Dermis microvascular lymphatic vessel endothelial cell (primary cell): ENCODE data around the gene CSTB. TPM values are rescaled to one million over a fixed set of nuclear protein-coding genes. Genes with fewer than 3 reads are reported as not detected.

ENCODE experiments used
- DNase-seq, 2 donors: peaks; one replicate each; pipeline versions ENCODE4 v3.0.0 to v3.0.0-alpha.2; 2010; ENCODE audit warnings: low read depth in 2 of 2
- total RNA-seq: library from RNA; depleted of rRNA; stranded (reverse); fragments of >200 nt; gene quantifications from 2 replicates; pipeline ENCODE4 v1.2.1, GENCODE V29; 2014

Gene CSTB
- total RNA-seq, 1 donor from 2014 or later: 15.4 TPM

DNA sequence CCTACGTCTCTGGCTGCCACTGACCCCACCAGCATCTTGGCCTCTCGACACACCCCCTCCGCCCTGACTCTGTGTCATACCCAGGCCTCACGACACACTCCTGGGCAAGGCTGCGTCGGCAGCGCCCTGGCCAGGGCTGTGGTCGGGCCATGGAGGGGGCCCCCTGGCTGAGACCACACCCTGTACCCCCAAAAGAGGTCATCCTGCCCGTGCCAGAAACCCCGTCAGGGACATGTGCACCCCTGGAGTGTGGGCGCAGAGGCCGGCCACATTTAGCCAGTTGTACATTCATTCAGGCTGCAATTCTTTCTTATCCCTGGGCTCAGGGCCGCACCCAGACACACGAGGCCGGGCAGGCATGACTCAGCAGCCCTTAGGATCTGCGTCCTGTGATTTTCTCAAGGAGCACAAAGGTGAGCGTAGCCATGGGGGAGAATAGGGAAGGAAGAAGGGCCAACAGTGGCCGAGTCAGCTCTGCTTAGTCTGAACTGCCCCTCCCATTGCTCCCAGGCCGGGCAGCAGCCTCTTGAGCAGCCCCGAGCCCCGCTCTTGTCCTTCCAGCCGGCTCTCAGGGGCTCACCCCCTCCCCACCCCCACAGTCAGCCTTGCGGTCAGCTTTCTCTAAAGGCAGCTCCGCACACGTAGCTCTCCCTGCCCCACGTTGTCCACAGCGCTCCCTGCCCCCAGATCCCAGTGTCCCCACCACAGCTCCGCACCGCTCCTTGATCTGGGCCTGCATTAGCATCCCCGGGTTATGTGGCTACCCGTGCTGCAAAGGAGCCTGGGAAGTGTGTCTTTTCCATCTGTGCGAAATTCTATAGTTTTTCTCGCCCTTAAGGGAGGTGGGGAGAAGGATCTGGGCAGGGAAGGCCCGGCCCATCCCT, 7.9 kb downstream of the CSTB start:
- peak in 1 of 2 donors; percentile 43 for DNase-seq

DNA sequence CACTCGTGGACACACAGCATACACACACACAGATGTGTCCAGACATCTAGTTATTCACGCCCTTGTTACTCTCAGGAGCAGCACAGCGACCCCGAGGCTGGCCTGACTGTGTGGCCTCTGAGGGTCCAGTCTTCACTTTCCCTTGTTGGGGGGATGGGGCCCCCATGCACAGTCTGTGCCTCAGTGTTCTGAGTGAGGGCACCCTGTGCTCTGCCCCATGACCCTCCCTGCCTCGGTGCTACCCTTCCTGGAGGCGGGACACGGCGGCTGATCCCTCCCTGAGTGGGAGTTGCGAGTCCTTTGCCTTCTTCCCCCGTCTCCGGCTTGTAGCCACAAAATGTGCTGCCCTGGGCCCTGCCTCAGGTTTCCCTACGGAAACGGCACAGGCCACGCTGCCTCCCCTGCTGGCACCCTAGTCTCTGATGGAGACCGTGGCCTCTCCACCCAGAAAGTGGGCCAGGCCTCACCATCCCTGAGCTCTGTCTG, 8.6 kb downstream of the CSTB start:
- no peak for DNase-seq

DNA sequence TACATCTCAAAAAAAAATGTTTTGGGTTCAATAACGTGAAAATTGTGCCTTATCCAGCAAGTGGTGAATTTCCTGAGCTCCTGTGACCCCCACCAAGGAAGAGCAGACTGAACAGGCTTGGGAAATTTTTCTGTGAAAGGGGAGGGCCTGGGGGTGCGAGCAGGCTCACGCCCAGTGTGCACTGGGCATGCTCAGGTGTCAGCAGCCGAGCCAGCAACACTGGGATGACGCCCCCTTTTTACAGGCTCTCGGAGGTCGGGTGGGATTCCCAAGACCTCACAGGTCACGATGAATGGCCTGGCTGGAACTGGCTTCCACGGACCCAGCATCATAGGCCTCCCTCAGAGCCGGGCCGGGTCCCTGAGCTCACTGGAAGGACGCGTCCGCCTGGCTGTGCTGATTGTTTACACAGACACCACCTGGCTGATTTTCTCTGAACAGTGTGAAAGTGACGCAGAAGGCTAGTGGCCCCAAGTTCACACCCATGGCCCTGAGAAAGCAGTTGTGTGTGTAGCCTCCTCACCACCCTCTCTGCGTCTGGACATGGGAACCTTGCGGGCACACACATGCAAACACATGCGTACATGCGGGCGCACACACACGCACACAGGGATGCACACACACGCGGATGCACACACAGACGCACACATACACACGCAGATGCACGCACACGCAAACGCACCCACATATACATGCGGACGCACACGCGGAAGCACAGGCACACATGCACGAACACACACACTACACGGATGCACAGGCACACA, 9.2 kb downstream of the CSTB start:
- no peak for DNase-seq

DNA sequence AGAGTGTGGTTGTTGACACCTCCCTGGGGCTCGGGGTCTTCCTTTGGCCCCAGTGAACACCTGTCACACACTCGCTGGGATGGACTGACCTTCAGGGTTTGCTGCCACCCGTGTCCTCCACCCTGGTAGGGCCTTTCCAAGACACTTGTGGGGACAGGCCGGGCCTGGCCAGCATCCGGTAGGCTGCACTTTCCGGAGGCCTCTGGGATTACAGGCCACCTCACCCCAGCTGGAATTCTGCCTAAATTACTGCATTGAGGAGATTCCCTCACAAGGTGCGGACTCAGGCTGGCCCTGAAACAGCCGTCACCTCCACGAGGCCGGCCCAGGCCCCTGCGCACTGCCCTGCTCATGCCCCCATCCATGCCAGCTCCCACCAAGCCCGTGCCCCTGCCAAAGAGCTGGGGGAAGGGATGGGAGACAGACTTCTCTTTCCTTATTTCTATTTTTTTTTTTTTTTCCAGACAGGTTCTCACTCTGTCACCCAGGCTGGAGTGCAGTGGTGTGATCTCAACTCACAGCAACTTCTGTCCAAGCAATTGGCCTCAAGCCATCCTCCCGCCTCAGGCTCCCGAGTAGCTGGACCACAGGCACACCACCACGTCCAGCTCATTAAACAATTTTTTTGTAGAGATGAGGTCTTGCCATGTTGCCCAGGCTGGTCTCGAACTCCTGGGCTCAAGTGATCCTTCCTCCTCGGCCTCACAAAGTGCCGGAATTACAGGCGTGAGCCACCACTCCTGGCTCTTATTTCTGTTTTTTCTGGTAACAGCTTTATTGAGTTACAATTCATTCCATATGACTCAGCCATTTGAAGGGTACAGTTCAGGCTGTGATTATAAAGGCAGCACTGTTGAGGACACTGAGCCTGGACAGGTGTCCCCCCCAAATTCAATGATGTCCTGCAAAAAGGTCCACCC, 11.3 kb downstream of the CSTB start:
- DNase-seq: no peak

DNA sequence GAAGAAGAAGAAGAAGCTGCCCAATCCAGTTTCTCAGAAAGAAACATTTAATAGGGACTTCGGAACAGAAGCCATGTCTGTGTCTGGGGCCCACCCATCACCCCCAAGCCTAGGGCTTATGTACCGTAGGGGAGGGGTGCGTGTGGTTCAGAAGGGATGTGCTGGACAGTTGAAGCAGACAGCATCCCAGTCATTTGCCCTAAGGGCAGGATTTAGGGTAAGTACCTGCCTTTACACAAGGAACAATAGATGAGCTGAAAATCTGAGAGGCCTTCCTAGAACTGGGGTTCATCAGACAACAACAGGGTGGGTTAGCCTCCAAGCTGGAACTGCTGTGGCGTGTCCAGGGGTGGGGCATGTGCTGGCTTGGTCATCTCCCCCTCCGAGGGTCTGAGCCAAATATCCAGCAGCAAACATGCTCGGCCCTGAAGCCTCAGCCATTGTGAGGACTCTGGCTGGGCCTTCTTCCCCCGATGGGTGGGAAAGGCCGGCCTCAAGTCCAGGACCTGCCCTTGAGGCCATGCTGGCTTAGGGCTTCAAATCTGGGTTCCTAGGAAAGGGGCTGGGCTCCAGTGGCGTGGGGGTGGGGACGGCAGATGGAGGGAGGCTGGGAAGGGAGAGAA, 12.1 kb downstream of the CSTB start:
- no peak for DNase-seq

DNA sequence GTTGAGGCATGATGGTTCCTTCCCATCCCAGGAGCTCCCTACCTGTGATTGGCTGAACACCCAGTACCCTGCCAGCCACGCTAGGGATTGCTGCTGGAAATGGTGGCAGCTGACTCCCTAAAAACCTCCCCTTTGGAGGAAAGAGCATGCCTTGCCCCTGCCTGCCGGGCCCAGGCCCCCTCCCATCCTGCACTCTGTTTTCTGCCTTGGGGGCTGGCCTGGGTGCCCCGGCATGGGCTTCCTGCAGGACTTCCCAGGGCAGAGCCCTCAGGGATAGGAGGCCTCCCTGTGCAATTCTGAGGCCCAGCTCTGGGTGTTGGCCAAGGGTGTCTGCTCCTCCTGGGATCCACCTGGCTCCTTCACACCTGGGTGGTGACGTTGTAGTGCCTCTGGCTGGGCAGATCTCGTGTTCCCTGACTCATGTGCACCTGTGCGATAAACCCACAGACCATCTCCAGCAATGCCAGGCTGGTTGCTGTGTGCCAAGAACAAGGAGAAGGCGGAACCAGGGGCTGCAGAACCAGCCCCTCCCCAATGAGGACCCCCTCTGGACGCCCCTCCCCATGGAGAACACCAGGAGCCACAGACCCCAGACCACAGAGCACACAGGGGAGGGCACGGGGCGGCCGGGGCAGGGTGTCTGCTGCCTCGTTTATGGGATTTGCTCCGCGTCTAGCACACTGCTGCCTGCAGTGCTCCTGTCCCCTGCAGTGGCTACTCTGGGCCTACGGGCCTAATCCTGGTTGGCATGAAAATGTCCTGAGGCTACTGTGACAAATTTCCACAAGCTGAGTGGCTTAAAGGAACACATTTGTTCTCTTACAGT, 13.6 kb downstream of the CSTB start:
- no peak for DNase-seq

DNA sequence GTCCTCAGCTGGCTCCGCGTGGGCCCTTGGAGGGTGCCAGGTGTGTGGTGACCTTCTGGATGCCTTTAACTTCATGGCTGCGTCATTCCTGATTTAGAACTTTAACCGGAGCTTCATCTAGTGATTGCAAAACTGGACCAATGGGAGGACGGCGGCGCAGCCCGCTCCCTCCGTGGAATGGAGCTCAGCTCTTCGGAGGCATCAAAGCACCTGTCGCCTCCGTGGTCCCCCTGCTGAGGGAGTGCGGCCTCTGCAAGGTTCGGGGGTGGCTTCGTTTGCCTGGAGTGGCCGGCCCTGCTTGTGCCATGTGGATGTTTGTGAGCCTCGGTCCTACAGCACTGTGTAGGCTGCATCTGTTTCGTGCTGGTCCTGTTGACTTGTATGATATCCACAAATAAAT, 14.2 kb downstream of the CSTB start:
- DNase-seq: no peak

DNA sequence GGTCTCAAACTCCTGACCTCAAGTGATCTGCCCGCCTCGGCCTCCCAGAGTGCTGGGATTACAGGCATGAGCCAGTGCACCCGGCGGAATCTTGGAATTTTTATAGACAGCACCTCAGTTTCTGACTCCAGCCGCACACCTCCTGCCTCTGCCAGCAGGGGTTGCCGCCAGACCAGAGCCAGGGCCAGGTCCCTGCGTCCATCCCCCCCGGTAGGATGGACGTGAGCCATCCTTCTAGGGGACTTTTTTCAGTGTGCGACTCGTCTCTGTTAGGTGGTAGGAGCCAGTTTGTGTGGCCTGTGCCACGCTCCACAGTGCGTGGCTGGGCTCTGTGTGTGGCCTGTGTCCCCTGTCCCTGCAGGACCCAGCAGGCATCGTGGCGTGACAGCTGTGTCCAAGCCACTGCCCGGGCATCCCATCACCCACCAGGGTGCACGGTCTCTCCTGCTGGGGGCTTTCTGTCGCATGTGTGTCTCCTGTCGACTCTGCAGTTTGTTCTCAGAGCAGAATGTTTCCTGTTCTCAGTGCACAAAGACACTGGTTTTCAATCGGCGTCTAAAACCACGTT, 15.6 kb downstream of the CSTB start:
- no peak for DNase-seq

DNA sequence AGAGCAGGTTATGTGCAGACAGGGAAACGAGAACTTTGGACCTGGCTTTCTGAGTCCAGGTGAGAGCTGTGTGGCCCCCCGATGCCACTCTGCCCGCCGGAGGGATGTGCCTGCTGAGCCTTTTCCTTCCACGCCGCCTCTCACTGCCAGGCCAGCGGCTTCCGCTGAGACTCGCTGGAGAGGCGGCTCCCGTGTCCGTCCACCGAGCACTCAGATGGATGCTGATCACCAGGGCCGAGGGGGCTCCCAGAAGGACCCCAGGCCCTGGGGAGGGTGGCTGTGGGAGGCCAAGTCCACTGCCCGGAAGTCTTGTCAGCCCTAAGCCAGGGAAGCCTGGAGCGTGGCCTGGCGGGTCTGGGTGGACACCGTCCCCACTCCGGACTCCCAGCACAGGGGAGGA, 16.5 kb downstream of the CSTB start:
- DNase-seq: no peak

DNA sequence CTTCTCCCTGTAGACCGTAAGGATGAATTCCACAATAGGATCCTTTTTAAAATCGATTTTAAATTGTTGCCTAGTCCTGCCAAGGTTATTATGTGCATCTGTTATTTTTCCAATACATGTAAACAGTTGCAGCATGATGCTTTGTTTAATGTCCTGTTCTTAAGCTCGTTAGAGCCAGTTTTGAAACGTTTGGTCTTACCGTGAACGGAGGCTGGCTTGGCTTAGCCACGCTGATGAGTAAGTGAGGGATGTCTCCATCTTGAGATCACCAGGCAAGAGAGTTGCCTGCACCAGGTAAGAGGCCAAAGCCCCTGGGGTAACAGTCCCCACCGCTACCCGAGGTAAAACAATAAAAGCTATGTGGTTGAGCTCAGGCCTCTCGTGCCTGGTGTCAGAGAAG, 17.3 kb downstream of the CSTB start:
- DNase-seq: no peak

DNA sequence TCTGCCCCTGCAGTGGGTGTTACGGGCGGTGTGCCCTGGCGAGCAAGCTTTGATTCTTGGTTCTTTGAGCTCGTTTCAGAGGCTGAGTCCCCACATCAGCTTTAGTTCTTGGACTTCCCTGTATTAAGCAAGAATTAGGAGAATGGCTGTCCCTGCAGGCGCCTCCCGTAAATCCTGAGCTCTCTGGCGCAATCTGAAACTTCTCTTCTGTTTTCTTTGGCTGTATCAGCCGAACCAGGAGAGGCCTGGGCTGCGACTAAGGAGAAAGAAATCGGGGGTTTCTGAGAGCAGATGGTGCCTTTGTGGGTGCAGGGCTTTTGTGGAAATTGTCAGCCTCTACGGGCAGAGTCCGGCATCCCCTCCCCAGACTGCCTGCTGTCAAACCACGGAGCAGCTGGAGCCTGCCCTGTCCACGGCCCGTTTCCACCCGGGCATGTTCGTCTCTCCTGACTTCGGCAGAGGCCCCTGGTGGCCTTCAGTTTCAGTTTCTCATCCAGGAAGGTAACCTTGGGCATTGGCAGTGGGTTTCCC, 17.9 kb downstream of the CSTB start:
- DNase-seq: no peak

DNA sequence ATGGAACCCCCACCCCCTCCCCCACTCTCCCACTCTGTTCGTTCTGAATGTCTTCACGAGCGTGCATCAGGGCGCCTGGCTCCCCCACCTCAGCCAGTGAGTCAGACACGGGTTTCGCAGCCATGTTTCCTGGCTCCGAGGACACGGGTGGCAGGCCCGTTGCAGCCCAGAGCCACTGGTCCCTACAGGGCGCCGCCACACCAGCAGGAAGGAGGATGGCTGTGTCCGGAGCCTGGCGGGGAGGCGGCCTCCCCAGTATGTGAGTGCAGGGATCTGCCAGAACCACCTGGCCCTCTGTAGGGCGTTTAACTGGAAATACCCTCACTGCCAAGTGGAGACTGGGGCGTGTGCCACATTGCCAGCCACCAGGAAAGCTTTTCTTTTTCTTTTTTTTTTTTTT, 18.5 kb downstream of the CSTB start:
- no peak for DNase-seq

DNA sequence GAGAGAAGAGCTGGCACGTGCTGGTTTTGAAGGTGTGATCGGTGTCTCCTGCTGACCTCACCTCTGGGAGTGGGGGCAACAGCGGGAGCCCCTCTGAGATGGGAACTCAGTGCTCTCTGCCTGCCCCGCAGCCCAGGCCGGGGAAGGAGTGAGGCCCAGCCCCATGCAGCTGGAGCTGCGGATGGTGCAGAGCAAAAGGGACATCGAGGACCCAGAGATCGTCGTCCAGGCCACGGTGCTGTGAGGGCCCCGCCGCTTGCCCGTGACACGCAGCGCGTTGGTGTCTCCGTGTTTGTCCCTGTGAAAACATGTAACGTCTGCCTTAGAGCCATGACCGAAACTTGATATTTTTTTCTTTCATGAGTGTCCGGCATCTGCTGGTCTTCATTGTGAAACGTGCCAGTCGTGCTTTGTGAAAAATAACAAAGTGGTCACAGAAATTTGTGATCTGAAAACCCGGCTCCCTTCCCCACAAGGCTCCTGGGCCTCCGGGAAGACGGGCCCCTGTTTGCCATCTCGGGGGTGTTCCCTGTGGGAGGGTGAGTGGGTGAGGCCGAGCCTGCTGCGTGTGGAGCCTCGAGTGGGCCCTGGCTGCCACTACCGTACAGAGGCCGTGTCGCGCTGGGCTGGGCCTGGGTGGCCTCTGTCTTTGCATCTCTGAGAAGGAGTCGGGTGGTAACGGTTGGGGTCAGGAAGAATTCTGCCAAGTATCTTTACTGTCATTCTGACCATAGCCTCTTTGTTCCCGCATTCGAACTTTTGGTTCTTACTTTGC, 20.1 kb downstream of the CSTB start:
- DNase-seq: no peak

DNA sequence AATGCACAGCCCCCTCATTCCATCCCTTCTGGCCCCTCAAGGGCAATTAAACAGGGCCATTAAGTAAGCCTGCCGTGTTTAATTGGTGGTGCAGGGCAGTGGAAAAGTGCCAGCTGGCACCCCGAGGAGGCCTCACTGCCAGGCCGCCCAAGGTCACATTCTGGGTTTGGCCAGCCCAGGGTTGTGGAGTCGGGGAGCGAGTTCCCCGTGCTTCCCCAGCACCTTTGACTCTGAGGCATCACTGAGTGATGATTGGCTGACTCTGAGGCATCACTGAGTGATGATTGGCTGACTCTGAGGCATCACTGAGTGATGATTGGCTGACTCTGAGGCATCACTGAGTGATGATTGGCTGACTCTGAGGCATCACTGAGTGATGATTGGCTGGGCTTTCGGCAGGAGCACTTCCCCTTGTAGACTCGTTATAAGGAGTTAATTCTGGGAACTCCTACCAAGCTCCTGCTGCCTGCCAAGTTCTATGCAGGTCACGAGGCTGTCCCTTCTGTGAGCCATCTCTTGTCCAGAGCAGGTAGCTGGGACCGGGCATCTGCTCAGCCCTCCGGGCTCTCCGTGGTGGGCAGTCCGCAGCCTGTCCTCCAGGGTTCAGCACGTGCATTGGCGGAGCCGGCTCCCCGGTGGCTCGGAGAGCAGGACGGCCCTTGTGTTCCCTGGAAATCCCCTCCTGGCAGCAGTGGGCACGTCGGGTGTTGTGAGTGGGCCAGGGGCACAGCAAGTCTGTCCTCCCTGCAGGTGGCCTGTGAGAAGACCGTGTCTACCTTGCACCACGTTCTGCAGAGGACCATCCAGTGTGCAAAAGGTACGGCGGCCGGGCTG, 20.9 kb downstream of the CSTB start:
- no peak for DNase-seq

DNA sequence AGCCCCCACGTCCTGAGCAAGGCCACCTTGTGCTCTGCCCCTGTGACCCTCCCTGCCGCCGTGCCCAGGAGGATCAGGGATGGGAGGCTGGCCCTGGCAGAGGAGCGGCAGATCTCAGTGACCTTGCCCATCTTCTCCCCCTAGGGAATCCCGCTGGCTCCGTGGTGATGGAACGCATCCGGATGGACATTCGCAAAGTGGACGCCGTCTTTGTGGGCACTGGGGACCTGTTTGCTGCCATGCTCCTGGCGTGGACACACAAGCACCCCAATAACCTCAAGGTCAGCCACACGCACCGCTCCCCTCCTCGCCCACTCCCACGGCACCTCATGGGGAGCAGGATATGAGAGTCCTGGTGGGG, 22.7 kb downstream of the CSTB start:
- no peak for DNase-seq

DNA sequence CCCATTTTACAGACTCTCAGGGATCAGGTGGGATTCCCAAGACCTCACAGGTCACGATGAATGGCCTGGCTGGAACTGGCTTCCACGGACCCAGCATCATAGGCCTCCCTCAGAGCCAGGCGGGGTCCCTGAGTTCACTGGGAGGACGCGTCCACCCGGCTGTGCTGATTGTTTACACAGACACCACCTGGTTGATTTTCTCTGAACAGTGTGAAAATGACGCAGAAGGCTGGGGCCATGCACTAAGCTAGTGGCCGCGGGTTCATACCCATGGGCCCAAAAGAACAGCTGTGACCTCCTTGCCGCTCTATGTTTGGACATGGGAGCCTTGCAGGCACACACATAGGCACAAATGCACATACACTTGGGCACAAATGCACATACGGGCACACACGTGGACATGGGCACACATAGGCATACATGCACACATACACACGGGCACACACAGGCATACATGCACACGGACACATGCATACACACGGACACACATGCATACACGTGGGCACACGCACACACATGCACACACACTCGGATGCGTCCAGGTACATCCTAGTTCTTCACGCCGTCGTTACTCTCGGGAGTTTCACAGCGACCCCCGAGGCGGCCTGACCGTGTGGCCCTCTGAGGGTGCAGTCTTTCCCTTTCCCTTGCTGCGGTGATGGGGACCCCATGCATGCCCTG, 23.2 kb downstream of the CSTB start:
- DNase-seq: no peak

DNA sequence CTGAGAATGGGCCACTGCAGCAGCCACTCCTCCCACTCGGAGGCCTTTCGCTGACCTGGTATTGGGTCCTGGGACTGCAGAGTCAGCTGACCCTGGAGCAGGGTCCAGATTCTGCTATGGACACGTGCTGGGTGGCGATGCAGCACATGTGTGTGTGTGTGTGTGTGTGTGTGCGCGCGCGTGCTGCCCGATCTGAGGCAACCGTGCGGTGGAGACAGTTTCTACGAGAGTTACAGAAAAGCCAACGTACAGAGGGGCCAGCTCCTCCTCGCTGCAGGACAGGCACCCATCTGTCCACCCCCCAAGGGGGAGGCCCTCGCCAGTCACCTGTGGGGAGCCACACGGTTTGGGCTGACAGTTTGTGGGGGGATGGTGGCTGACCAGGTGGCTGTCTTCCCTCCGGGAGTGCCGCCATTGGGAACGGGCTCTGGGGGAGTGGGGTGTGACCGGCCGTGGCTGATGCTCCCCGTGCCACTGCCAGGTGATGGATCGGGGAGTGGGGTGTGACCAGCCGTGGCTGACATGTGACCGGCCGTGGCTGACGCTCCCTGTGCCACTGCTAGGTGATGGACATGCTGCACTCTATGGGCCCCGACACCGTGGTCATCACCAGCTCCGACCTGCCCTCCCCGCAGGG, 24.0 kb downstream of the CSTB start:
- DNase-seq: no peak
